ENCODE measurements around the gene SUCO. TPM values are rescaled to one million over a fixed set of nuclear protein-coding genes. Genes with fewer than 3 reads are reported as not detected.

SUCO gene
- total RNA-seq, 1 donor from 2014 or later: 21.5 TPM

DNA sequence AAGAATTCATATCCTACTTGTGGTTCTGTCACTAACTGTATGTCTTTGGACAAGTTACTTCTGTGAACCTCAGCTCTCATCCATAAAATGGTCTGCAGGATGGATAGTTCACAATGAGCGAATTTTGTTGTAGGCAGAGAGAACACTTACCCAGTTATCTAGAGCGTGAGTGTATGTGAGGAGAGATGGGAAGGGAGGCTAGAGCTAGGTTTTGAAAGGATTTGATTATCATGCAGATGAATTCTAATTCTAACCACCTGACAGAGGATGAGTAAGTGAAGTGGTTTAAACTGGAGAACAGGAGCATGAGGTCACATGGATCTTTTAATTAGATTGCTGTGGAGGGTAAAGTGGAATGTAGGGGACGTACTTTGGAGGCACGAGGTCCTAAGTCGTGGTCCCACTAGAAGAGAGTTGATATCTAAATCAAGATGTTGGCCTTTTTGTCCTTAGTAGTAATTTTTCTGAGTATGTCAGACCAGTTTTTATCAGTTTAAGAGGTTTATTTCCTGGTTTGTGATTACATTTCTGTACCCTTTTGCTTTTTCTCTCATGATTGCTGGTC is 5.0 kb downstream of the SUCO start:
- Histone ChIP-seq H3K27ac (replicated peaks) (no peak overlapping the region), H3K4me3 (no peak overlapping the region), H3K36me3 (no peaks in the 10 kb centered on the region), H3K4me1 (peaks cover 93% of the 10 kb centered on the region), H3K9me3 (replicated peaks) (no peaks in the 10 kb centered on the region), H3K27me3 (ENCODE audit: low read depth) (no peaks in the 10 kb centered on the region)
- no peak for DNase-seq
- TF ChIP-seq, protein P1, sequence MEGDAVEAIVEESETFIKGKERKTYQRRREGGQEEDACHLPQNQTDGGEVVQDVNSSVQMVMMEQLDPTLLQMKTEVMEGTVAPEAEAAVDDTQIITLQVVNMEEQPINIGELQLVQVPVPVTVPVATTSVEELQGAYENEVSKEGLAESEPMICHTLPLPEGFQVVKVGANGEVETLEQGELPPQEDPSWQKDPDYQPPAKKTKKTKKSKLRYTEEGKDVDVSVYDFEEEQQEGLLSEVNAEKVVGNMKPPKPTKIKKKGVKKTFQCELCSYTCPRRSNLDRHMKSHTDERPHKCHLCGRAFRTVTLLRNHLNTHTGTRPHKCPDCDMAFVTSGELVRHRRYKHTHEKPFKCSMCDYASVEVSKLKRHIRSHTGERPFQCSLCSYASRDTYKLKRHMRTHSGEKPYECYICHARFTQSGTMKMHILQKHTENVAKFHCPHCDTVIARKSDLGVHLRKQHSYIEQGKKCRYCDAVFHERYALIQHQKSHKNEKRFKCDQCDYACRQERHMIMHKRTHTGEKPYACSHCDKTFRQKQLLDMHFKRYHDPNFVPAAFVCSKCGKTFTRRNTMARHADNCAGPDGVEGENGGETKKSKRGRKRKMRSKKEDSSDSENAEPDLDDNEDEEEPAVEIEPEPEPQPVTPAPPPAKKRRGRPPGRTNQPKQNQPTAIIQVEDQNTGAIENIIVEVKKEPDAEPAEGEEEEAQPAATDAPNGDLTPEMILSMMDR (IDR thresholded peaks at IDR 0.05; ENCODE audit: borderline replicate concordance): no peak
- intact Hi-C loops (cut with micrococcal nuclease): no loop called here

DNA sequence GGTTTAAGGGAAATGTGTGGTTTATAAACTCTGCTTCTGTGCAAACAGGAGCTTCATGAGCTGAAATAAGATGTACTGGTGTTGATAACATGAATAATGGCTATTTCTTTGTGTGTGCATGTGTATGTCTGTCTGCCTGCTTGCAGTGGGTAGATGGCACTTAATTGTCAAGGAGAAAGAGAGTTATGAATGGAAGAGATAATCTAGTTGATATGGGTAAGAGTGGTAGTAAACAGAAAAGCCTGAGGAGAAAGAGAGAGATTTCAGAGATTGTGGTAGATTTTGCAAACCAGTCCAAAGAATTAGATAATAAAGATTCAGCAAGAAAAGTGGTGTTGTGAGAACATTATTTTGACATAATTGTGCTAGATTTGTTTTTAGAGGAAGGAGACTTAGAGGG is 7.7 kb downstream of the SUCO start:
- no peaks in the 10 kb centered on the region for H3K9me3 ChIP-seq (replicated peaks)
- no peaks in the 10 kb centered on the region for H3K27me3 ChIP-seq (ENCODE audit: low read depth)
- no peak for DNase-seq
- TF ChIP-seq, protein P1 (IDR thresholded peaks at IDR 0.05; ENCODE audit: borderline replicate concordance): no peak
- peaks cover 93% of the 10 kb centered on the region for H3K4me1 ChIP-seq
- no peak overlapping the region for H3K4me3 ChIP-seq
- no peaks in the 10 kb centered on the region for H3K36me3 ChIP-seq
- no peak overlapping the region for H3K27ac ChIP-seq (replicated peaks)
- intact Hi-C loops (cut with micrococcal nuclease): no loop called here

DNA sequence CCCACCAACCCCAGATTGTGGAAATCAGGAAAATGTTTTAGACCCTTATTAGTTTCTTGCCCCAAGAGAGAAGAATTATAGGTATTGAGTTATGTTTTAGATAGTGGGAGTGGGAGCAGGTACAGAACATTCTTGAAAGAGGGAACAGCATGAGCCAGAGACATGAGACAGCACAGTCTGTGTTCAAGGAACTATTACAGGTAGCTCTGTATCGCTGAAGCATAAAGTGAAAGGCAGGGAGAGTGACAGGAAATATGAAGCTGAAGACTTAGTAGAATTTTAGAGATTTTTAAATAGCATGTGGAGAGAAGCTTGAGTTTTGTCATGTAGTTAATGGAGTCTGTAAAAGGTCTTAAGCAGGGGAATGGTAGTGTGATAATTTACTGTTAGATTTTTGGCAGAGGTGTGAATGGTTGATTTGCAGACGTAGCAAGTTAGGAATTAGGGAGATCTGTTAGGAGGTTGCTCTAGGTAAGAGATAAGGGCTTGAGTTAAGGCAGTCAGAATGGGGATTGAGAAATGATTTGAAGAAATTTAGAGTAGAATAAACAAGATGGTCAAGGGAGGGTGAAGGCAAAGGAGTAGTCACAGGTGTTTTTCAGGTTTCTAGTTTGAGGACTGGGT is 11.6 kb downstream of the SUCO start:
- no peaks in the 10 kb centered on the region for H3K9me3 ChIP-seq (replicated peaks)
- peaks cover 90% of the 10 kb centered on the region for H3K4me1 ChIP-seq
- DNase-seq: no peak
- intact Hi-C loops (cut with micrococcal nuclease): no loop called here
- no peaks in the 10 kb centered on the region for H3K27me3 ChIP-seq (ENCODE audit: low read depth)
- no peak overlapping the region for H3K4me3 ChIP-seq
- H3K36me3 ChIP-seq: no peaks in the 10 kb centered on the region
- no peak overlapping the region for H3K27ac ChIP-seq (replicated peaks)
- TF ChIP-seq, protein P1 (IDR thresholded peaks at IDR 0.05; ENCODE audit: borderline replicate concordance): no peak

DNA sequence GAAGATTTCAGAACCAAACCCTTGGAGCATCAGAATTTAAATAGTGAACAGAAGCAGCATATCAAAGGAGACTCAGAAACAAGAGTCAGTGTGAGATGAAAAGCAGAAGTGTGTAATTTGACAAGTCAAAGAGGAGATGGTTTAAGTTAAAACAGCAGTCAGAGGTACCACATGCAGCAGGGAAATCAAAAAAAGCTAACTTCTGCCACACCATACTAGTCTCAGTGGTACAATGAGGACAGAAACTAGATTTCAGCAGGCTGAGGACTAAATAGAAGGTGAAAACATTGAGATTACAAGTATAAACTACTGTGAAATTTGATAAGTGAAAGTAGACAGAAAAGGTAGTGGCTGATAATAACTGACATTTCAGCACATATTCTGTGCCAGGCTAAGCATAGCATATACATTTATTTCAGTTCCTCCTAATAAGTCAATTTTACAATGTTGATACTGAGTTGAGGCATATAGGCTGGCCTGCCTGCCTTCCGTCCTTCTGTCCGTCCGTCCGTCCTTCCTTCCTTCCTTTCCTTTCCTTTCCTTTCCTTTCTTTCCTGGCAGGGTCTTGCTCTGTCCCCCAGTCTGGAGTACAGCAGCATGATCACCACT is 12.6 kb downstream of the SUCO start:
- intact Hi-C loops (cut with micrococcal nuclease): no loop called here
- Histone ChIP-seq H3K27ac (replicated peaks) (no peak overlapping the region), H3K4me1 (peaks cover 90% of the 10 kb centered on the region), H3K9me3 (replicated peaks) (no peaks in the 10 kb centered on the region), H3K4me3 (no peak overlapping the region), H3K36me3 (no peaks in the 10 kb centered on the region), H3K27me3 (ENCODE audit: low read depth) (no peaks in the 10 kb centered on the region)
- DNase-seq: no peak
- TF ChIP-seq, protein P1 (IDR thresholded peaks at IDR 0.05; ENCODE audit: borderline replicate concordance): no peak

DNA sequence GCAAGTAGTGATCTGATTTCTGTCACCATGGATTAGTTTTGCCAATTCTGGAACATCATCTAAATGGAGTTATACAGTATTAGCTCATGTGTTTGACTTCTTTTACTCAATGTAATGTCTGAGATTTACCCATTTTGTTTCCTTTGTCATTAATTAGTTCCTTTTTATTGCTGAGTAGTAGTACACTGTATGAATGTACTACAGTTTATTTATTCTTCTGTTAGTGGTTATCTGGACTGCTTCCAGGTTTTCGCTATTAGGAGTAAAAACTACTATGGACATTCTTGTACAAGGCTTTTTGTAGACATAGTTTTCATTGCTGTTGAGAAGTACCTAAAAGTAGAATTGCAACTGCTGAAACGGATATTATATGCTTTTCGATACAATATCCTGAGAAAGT is 14.1 kb downstream of the SUCO start:
- Histone ChIP-seq H3K36me3 (no peaks in the 10 kb centered on the region), H3K27me3 (ENCODE audit: low read depth) (no peaks in the 10 kb centered on the region), H3K4me1 (peaks cover 83% of the 10 kb centered on the region), H3K4me3 (no peak overlapping the region), H3K27ac (replicated peaks) (no peak overlapping the region), H3K9me3 (replicated peaks) (no peaks in the 10 kb centered on the region)
- TF ChIP-seq, protein P1 (IDR thresholded peaks at IDR 0.05; ENCODE audit: borderline replicate concordance): no peak
- DNase-seq: no peak
- intact Hi-C loops (cut with micrococcal nuclease): no loop called here
